HEK293T (cell line): ENCODE measurements around the gene ZNF33B.

Source experiments
- CTCF ChIA-PET: fragments of 350-600 bp; formaldehyde crosslinking; extraction: SDS; loops from one replicate; lab custom pipeline; 2021; ENCODE audit warnings: antibody characterized with exemption, inconsistent platforms; lab: Yijun Ruan, JAX
- POLR2A ChIA-PET: fragments of 350-600 bp; formaldehyde crosslinking; extraction: SDS; loops from one replicate; lab custom pipeline; 2020; ENCODE audit warnings: antibody characterized with exemption, inconsistent platforms; lab: Yijun Ruan, JAX
- DNase-seq: peaks from one replicate; pipeline ENCODE4 v3.0.0; 2012; ENCODE audit warnings: mixed read lengths; ENCODE audit errors: extremely low spot score
- ARNT ChIP-seq: fragments of 450-650 bp; IDR thresholded peaks from 2 replicates; pipeline ENCODE4 v1.6.1; 2017; ENCODE audit warnings: mild to moderate bottlenecking
- BHLHE40 ChIP-seq: fragments of 450-650 bp; IDR thresholded peaks from 2 replicates; pipeline ENCODE4 v1.6.1; 2016; ENCODE audit warnings: mild to moderate bottlenecking, moderate library complexity, borderline replicate concordance
- CTBP1 ChIP-seq: fragments of 450-650 bp; IDR thresholded peaks from 2 replicates; pipeline ENCODE4 v1.6.1; 2016; ENCODE audit warnings: borderline replicate concordance
- ELF4 ChIP-seq: fragments of 450-650 bp; IDR thresholded peaks from 2 replicates; pipeline ENCODE4 v1.6.1; 2017; ENCODE audit warnings: antibody characterized with exemption
- FOXA1 ChIP-seq: fragments of 450-650 bp; IDR thresholded peaks from 2 replicates; pipeline ENCODE4 v1.6.1; 2016; ENCODE audit warnings: mild to moderate bottlenecking
- FOXK2 ChIP-seq: fragments of 450-650 bp; IDR thresholded peaks from 2 replicates; pipeline ENCODE4 v1.6.1; 2016; ENCODE audit warnings: mild to moderate bottlenecking
- FOXM1 ChIP-seq: fragments of 450-650 bp; IDR thresholded peaks from 2 replicates; pipeline ENCODE4 v1.6.1; 2017; ENCODE audit warnings: mild to moderate bottlenecking, borderline replicate concordance
- HDGF ChIP-seq: fragments of 450-650 bp; IDR thresholded peaks from 2 replicates; pipeline ENCODE4 v1.6.1; 2017; ENCODE audit warnings: antibody characterized with exemption, borderline replicate concordance
- L3MBTL2 ChIP-seq: fragments of 450-650 bp; conservative IDR thresholded peaks from 2 replicates; pipeline ENCODE4 v1.6.1; 2016; ENCODE audit warnings: mild to moderate bottlenecking
- LEF1 ChIP-seq: fragments of 450-650 bp; IDR thresholded peaks from 2 replicates; pipeline ENCODE4 v1.6.1; 2017; ENCODE audit warnings: mild to moderate bottlenecking, borderline replicate concordance
- NFRKB ChIP-seq: fragments of 450-650 bp; IDR thresholded peaks from 2 replicates; pipeline ENCODE4 v1.6.1; 2016; ENCODE audit warnings: mild to moderate bottlenecking, moderate library complexity
- PKNOX1 ChIP-seq: fragments of 450-650 bp; IDR thresholded peaks from 2 replicates; pipeline ENCODE4 v1.6.1; 2016
- SP1 ChIP-seq: fragments of 450-650 bp; IDR thresholded peaks from 2 replicates; pipeline ENCODE4 v1.6.1; 2017
- SUZ12 ChIP-seq: fragments of 450-650 bp; IDR thresholded peaks from 2 replicates; pipeline ENCODE4 v1.6.1; 2016; ENCODE audit warnings: mild to moderate bottlenecking
- TARDBP ChIP-seq: fragments of 450-650 bp; IDR thresholded peaks from 2 replicates; pipeline ENCODE4 v1.6.1; 2016
- ZNF384 ChIP-seq: fragments of 450-650 bp; IDR thresholded peaks from 2 replicates; pipeline ENCODE4 v1.6.1; 2016

The ZNF33B gene

GRCh38 chr10:42637648-42638054 is 719 bp downstream of the ZNF33B start:
- ChIA-PET CTCF (no interaction called here), POLR2A (no interaction called here)
- DNase-seq = no peak
- TF ChIP-seq L3MBTL2 = no peak; the same call in none of the 2 replicates
- TF ChIP-seq NFRKB = no peak
- TF ChIP-seq SUZ12 = no peak
- TF ChIP-seq SP1 = no peak
- no peak for TF ChIP-seq ELF4
- TF ChIP-seq LEF1 = no peak
- TF ChIP-seq TARDBP = no peak
- no peak for TF ChIP-seq ZNF384
- TF ChIP-seq BHLHE40 = no peak
- TF ChIP-seq CTBP1 = no peak
- TF ChIP-seq FOXA1 = no peak
- no peak for TF ChIP-seq FOXK2
- no peak for TF ChIP-seq HDGF
- TF ChIP-seq PKNOX1 = no peak
- TF ChIP-seq ARNT = no peak
- no peak for TF ChIP-seq FOXM1

- CTCF ChIA-PET = interaction anchor here (0.7 kb wide), 1 partner anchor 12 kb away, joined by 4 read pairs; no protein-coding TSS in a partner anchor
- DNase-seq = no peak
- TF ChIP-seq ARNT (no peak), L3MBTL2 (no peak), FOXK2 (no peak), CTBP1 (no peak), TARDBP (no peak), SP1 (no peak), LEF1 (no peak)
- POLR2A ChIA-PET = no interaction called here
Observed at GRCh38 chr10:42637142-42637541, 1.2 kb downstream of the ZNF33B start.

- POLR2A ChIA-PET = no interaction called here
- TF ChIP-seq ZNF384 = no peak
- no peak for TF ChIP-seq SP1
- no peak for TF ChIP-seq ARNT
- TF ChIP-seq TARDBP = no peak
- no peak for TF ChIP-seq L3MBTL2
- TF ChIP-seq BHLHE40 = no peak
- TF ChIP-seq NFRKB = no peak
- no peak for TF ChIP-seq FOXM1
- DNase-seq = no peak
- CTCF ChIA-PET = no interaction called here
Observed at GRCh38 chr10:42635098-42635497, 3.3 kb downstream of the ZNF33B start.

GRCh38 chr10:42632564-42632963 is 5.8 kb downstream of the ZNF33B start:
- POLR2A ChIA-PET = no interaction called here
- CTCF ChIA-PET = no interaction called here
- DNase-seq = no peak
- no peak for TF ChIP-seq BHLHE40

GRCh38 chr10:42630537-42631134 is 7.7 kb downstream of the ZNF33B start:
- DNase-seq = no peak
- ChIA-PET POLR2A (no interaction called here), CTCF (no interaction called here)
- TF ChIP-seq PKNOX1 (no peak), ZNF384 (no peak), FOXK2 (no peak), L3MBTL2 (no peak), TARDBP (no peak), FOXM1 (no peak), HDGF (no peak), CTBP1 (no peak)

GRCh38 chr10:42623929-42624328 is 14.4 kb downstream of the ZNF33B start:
- no peak for DNase-seq
- no peak for TF ChIP-seq LEF1
- no peak for TF ChIP-seq TARDBP
- TF ChIP-seq ZNF384 = no peak
- TF ChIP-seq CTBP1 = no peak
- POLR2A ChIA-PET = no interaction called here
- CTCF ChIA-PET = no interaction called here

GRCh38 chr10:42618424-42618823 is 19.9 kb downstream of the ZNF33B start:
- no peak for DNase-seq
- ChIA-PET POLR2A (no interaction called here), CTCF (no interaction called here)
- TF ChIP-seq LEF1 (no peak), FOXM1 (no peak), L3MBTL2 (no peak), SUZ12 (no peak), SP1 (no peak), ELF4 (no peak), FOXK2 (no peak), ARNT (no peak), CTBP1 (no peak), NFRKB (no peak), ZNF384 (no peak), HDGF (no peak), PKNOX1 (no peak), FOXA1 (no peak), BHLHE40 (no peak), TARDBP (no peak)
